Measurements from ENCODE around the gene DRD5. TPM values are rescaled to one million over a fixed set of nuclear protein-coding genes. Genes with fewer than 3 reads are reported as not detected.

The DRD5 gene
- total RNA-seq, 1 donor from 2014 or later, result not detected

GRCh38 chr4:9832640-9833039 lies 51.2 kb downstream of the DRD5 start:
- Histone ChIP-seq H3K9ac (no peak overlapping the region), H3K27me3 (no peaks in the 10 kb centered on the region), H3K36me3 (no peaks in the 10 kb centered on the region), H3K27ac (no peak overlapping the region), H3K4me2 (no peak overlapping the region), H3K79me2 (ENCODE audit: low read depth) (no peaks in the 10 kb centered on the region), H3F3A (ENCODE audit: low read depth) (no peaks in the 10 kb centered on the region), H3K4me1 (no peaks in the 10 kb centered on the region), H4K20me1 (ENCODE audit: low read depth) (no peaks in the 10 kb centered on the region), H3K4me3 (no peak overlapping the region), H3K9me3 (ENCODE audit: low read depth) (no peaks in the 10 kb centered on the region), H2AFZ (replicated peaks) (no peak overlapping the region)
- no peaks in the 10 kb centered on the region for H3K36me3 Mint-ChIP-seq
- no peak for TF ChIP-seq EZH2phosphoT487 (IDR thresholded peaks at IDR 0.05)
- TF ChIP-seq EZH2 (IDR thresholded peaks at IDR 0.05), result no peak
- TF ChIP-seq, protein P1, sequence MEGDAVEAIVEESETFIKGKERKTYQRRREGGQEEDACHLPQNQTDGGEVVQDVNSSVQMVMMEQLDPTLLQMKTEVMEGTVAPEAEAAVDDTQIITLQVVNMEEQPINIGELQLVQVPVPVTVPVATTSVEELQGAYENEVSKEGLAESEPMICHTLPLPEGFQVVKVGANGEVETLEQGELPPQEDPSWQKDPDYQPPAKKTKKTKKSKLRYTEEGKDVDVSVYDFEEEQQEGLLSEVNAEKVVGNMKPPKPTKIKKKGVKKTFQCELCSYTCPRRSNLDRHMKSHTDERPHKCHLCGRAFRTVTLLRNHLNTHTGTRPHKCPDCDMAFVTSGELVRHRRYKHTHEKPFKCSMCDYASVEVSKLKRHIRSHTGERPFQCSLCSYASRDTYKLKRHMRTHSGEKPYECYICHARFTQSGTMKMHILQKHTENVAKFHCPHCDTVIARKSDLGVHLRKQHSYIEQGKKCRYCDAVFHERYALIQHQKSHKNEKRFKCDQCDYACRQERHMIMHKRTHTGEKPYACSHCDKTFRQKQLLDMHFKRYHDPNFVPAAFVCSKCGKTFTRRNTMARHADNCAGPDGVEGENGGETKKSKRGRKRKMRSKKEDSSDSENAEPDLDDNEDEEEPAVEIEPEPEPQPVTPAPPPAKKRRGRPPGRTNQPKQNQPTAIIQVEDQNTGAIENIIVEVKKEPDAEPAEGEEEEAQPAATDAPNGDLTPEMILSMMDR (IDR thresholded peaks at IDR 0.05), result no peak
- H3K4me1 Mint-ChIP-seq, result no peaks in the 10 kb centered on the region
- no peaks in the 10 kb centered on the region for H3K9me3 Mint-ChIP-seq
- no peak for DNase-seq (ENCODE audit: low spot score)
- H3K27ac Mint-ChIP-seq, result no peak overlapping the region
- no peak overlapping the region for H3K4me3 Mint-ChIP-seq
- peaks cover 4% of the 10 kb centered on the region for H3K27me3 Mint-ChIP-seq (ENCODE audit: insufficient read depth, low read depth)

GRCh38 chr4:9833421-9833820 lies 52.0 kb downstream of the DRD5 start:
- Histone ChIP-seq H3K9ac (no peak overlapping the region), H3F3A (ENCODE audit: low read depth) (no peaks in the 10 kb centered on the region), H3K4me3 (no peak overlapping the region), H3K79me2 (ENCODE audit: low read depth) (no peaks in the 10 kb centered on the region), H3K9me3 (ENCODE audit: low read depth) (no peaks in the 10 kb centered on the region), H3K4me1 (no peaks in the 10 kb centered on the region), H2AFZ (replicated peaks) (no peak overlapping the region), H3K36me3 (no peaks in the 10 kb centered on the region), H3K27me3 (no peaks in the 10 kb centered on the region), H4K20me1 (ENCODE audit: low read depth) (no peaks in the 10 kb centered on the region), H3K4me2 (no peak overlapping the region), H3K27ac (no peak overlapping the region)
- no peak for TF ChIP-seq EZH2 (IDR thresholded peaks at IDR 0.05)
- no peak for TF ChIP-seq EZH2phosphoT487 (IDR thresholded peaks at IDR 0.05)
- TF ChIP-seq, protein P1 (IDR thresholded peaks at IDR 0.05), result no peak
- no peak overlapping the region for H3K4me3 Mint-ChIP-seq
- no peaks in the 10 kb centered on the region for H3K9me3 Mint-ChIP-seq
- no peak overlapping the region for H3K27ac Mint-ChIP-seq
- H3K4me1 Mint-ChIP-seq, result no peaks in the 10 kb centered on the region
- peaks cover 4% of the 10 kb centered on the region for H3K27me3 Mint-ChIP-seq (ENCODE audit: insufficient read depth, low read depth)
- H3K36me3 Mint-ChIP-seq, result no peaks in the 10 kb centered on the region
- DNase-seq (ENCODE audit: low spot score), result no peak

Small RNAs within 50 kb of the gene (small RNA-seq; reads per million reads assigned to genes)
- gene RNA5SP154, result not detected

Other genes starting within 250 kb of the DRD5 start
- gene SLC2A9, start 239.9 kb downstream of the DRD5 start, total RNA-seq (ENCODE audit: low replicate concordance), result not detected in 2 replicates

Measured in neural progenitor cell (in vitro differentiated cells).